ENCODE data around the gene REM2. TPM values are rescaled to one million over a fixed set of nuclear protein-coding genes. Genes with fewer than 3 reads are reported as not detected.

Gene REM2
- total RNA-seq, 2 experiments from 2014 or later = 9.2 to 9.4 TPM

- Mint-ChIP-seq H3K9me3 (no peaks in the 10 kb centered on the region), H3K27me3 (peaks cover 24% of the 10 kb centered on the region), H3K27ac (no peak overlapping the region), H3K4me1 (ENCODE audit: low read depth) (no peaks in the 10 kb centered on the region), H3K36me3 (ENCODE audit: low read depth) (no peaks in the 10 kb centered on the region), H3K4me3 (no peak overlapping the region)
- no peak for TF ChIP-seq CTCF (IDR thresholded peaks at IDR 0.05)
- H3K36me3 ChIP-seq (ENCODE audit: insufficient read depth, low read length) = no peaks in the 10 kb centered on the region
- intact Hi-C loops (cut with DNase I, micrococcal nuclease) = no loop called here
- H3K27me3 ChIP-seq (ENCODE audit: control insufficient read depth in 1 of 2, insufficient read depth in 2 of 2, low read length in 2 of 2) = peaks cover 0 to 6% of the 10 kb centered on the region in 2 experiments
- H3K4me3 ChIP-seq (ENCODE audit: low read length) = no peak overlapping the region
- no peak overlapping the region for H3K27ac ChIP-seq (ENCODE audit: low read depth in 1 of 2, low read length in 2 of 2)
- CTCF ChIA-PET = no interaction called here
- no peaks in the 10 kb centered on the region for H3K4me1 ChIP-seq (ENCODE audit: insufficient read depth, low read length)
- no peak for DNase-seq
- no peak for ATAC-seq (ENCODE audit: poor library complexity)
- no peaks in the 10 kb centered on the region for H3K9me3 ChIP-seq (ENCODE audit: control insufficient read depth in 1 of 2, insufficient read depth in 1 of 2, low read length in 2 of 2)
- POLR2A ChIA-PET = interaction anchor here (0.7 kb wide), 1 partner anchor 17 kb away, joined by 3 read pairs; no protein-coding TSS in a partner anchor
Observed at GRCh38 chr14:22845821-22846625, 37.0 kb upstream of the REM2 start.

GRCh38 chr14:22846811-22847307 is 36.2 kb upstream of the REM2 start:
- no peak overlapping the region for H3K4me3 ChIP-seq (ENCODE audit: low read length)
- H3K36me3 ChIP-seq (ENCODE audit: insufficient read depth, low read length) = no peaks in the 10 kb centered on the region
- peaks cover 5% of the 10 kb centered on the region for H3K4me1 ChIP-seq (ENCODE audit: insufficient read depth, low read length)
- ChIA-PET POLR2A (no interaction called here), CTCF (no interaction called here)
- Mint-ChIP-seq H3K4me3 (no peak overlapping the region), H3K27me3 (peaks cover 19% of the 10 kb centered on the region), H3K4me1 (ENCODE audit: low read depth) (no peaks in the 10 kb centered on the region), H3K9me3 (no peaks in the 10 kb centered on the region), H3K36me3 (ENCODE audit: low read depth) (no peaks in the 10 kb centered on the region), H3K27ac (no peak overlapping the region)
- DNase-seq (no peak), ATAC-seq (ENCODE audit: poor library complexity) (no peak)
- H3K9me3 ChIP-seq (ENCODE audit: control insufficient read depth in 1 of 2, insufficient read depth in 1 of 2, low read length in 2 of 2) = no peaks in the 10 kb centered on the region
- no peak for TF ChIP-seq CTCF (IDR thresholded peaks at IDR 0.05)
- intact Hi-C loops (cut with DNase I, micrococcal nuclease) = no loop called here
- peaks cover 0 to 2% of the 10 kb centered on the region in 2 experiments for H3K27me3 ChIP-seq (ENCODE audit: control insufficient read depth in 1 of 2, insufficient read depth in 2 of 2, low read length in 2 of 2)
- no peak overlapping the region for H3K27ac ChIP-seq (ENCODE audit: low read depth in 1 of 2, low read length in 2 of 2)

GRCh38 chr14:22847661-22848341 is 35.2 kb upstream of the REM2 start:
- Mint-ChIP-seq H3K4me3 (no peak overlapping the region), H3K36me3 (ENCODE audit: low read depth) (no peaks in the 10 kb centered on the region), H3K4me1 (ENCODE audit: low read depth) (peaks cover 2% of the 10 kb centered on the region), H3K9me3 (no peaks in the 10 kb centered on the region), H3K27me3 (peaks cover 19% of the 10 kb centered on the region), H3K27ac (no peak overlapping the region)
- ChIA-PET CTCF (no interaction called here), POLR2A (no interaction called here)
- Histone ChIP-seq H3K4me1 (ENCODE audit: insufficient read depth, low read length) (peaks cover 7% of the 10 kb centered on the region), H3K27me3 (ENCODE audit: control insufficient read depth in 1 of 2, insufficient read depth in 2 of 2, low read length in 2 of 2) (peaks cover 0 to 2% of the 10 kb centered on the region in 2 experiments), H3K36me3 (ENCODE audit: insufficient read depth, low read length) (no peaks in the 10 kb centered on the region), H3K27ac (ENCODE audit: low read depth in 1 of 2, low read length in 2 of 2) (no peak overlapping the region), H3K9me3 (ENCODE audit: control insufficient read depth in 1 of 2, insufficient read depth in 1 of 2, low read length in 2 of 2) (no peaks in the 10 kb centered on the region), H3K4me3 (ENCODE audit: low read length) (no peak overlapping the region)
- ATAC-seq (ENCODE audit: poor library complexity) = no peak
- peak in 2 of 14 experiments; percentile 50 to 62 for DNase-seq
- intact Hi-C loops (cut with DNase I, micrococcal nuclease) = no loop called here
- no peak for TF ChIP-seq CTCF (IDR thresholded peaks at IDR 0.05)
